ENCODE measurements around the gene FNDC10. TPM values are rescaled to one million over a fixed set of nuclear protein-coding genes. Genes with fewer than 3 reads are reported as not detected.
"Not testable (repeated sequence)": the region's sequence is repeated elsewhere in the genome, so short reads cannot be mapped to it uniquely, and the experiment has no call there.

The FNDC10 gene
- total RNA-seq, 1 donor from 2014 or later, result not detected

GRCh38 chr1:1558591-1558990, 41.3 kb downstream of the FNDC10 start:
- H3K9me3 ChIP-seq (ENCODE audit: control insufficient read depth in 3 of 3, low read length in 3 of 3), result no peaks in the 10 kb centered on the region
- H3K36me3 ChIP-seq (ENCODE audit: control insufficient read depth in 3 of 3, insufficient read depth in 3 of 3, low read length in 3 of 3), result peaks cover 24 to 31% (median 31%) of the 10 kb centered on the region in 3 donors

GRCh38 chr1:1557688-1558087, 42.2 kb downstream of the FNDC10 start:
- not testable (repeated sequence) for H3K9me3 ChIP-seq (ENCODE audit: control insufficient read depth in 3 of 3, low read length in 3 of 3); H3K27ac ChIP-seq (ENCODE audit: low read depth, low read length); H3K9ac ChIP-seq (ENCODE audit: low read depth in 1 of 3, low read length in 3 of 3); H3K27me3 ChIP-seq (ENCODE audit: control insufficient read depth in 3 of 3, insufficient read depth in 3 of 3, low read length in 3 of 3); H3K4me3 ChIP-seq (ENCODE audit: low read length in 3 of 3)
- peaks cover 20 to 26% (median 23%) of the 10 kb centered on the region in 3 donors for H3K36me3 ChIP-seq (ENCODE audit: control insufficient read depth in 3 of 3, insufficient read depth in 3 of 3, low read length in 3 of 3)
- peaks cover 11 to 28% (median 21%) of the 10 kb centered on the region in 3 donors for H3K4me1 ChIP-seq (ENCODE audit: control insufficient read depth in 3 of 3, insufficient read depth in 3 of 3, low read length in 3 of 3)

More at GRCh38 chr1:1558591-1558990, 41.3 kb downstream of the FNDC10 start:
- Histone ChIP-seq H3K4me3 (ENCODE audit: low read length in 3 of 3) (no peak overlapping the region), H3K4me1 (ENCODE audit: control insufficient read depth in 3 of 3, insufficient read depth in 3 of 3, low read length in 3 of 3) (peaks cover 11 to 28% (median 21%) of the 10 kb centered on the region in 3 donors), H3K9ac (ENCODE audit: low read depth in 1 of 3, low read length in 3 of 3) (no peak overlapping the region), H3K27me3 (ENCODE audit: control insufficient read depth in 3 of 3, insufficient read depth in 3 of 3, low read length in 3 of 3) (no peaks in the 10 kb centered on the region), H3K27ac (ENCODE audit: low read depth, low read length) (no peak overlapping the region)

- peaks cover 14 to 35% (median 26%) of the 10 kb centered on the region in 3 donors for H3K4me1 ChIP-seq (ENCODE audit: control insufficient read depth in 3 of 3, insufficient read depth in 3 of 3, low read length in 3 of 3)
- not testable (repeated sequence) for H3K4me3 ChIP-seq (ENCODE audit: low read length in 3 of 3); H3K9ac ChIP-seq (ENCODE audit: low read depth in 1 of 3, low read length in 3 of 3); H3K27ac ChIP-seq (ENCODE audit: low read depth, low read length); H3K9me3 ChIP-seq (ENCODE audit: control insufficient read depth in 3 of 3, low read length in 3 of 3); H3K27me3 ChIP-seq (ENCODE audit: control insufficient read depth in 3 of 3, insufficient read depth in 3 of 3, low read length in 3 of 3)
- peaks cover 14 to 19% (median 15%) of the 10 kb centered on the region in 3 donors for H3K36me3 ChIP-seq (ENCODE audit: control insufficient read depth in 3 of 3, insufficient read depth in 3 of 3, low read length in 3 of 3)
These were observed 43.0 kb downstream of the FNDC10 start for GRCh38 chr1:1556961-1557360.

GRCh38 chr1:1556505-1556904, 43.4 kb downstream of the FNDC10 start:
- peaks cover 11 to 14% (median 12%) of the 10 kb centered on the region in 3 donors for H3K36me3 ChIP-seq (ENCODE audit: control insufficient read depth in 3 of 3, insufficient read depth in 3 of 3, low read length in 3 of 3)
- H3K27ac ChIP-seq (ENCODE audit: low read depth, low read length), result no peak overlapping the region
- H3K9ac ChIP-seq (ENCODE audit: low read depth in 1 of 3, low read length in 3 of 3), result peak overlapping the region in 1 of 3 donors; percentile 8
- no peaks in the 10 kb centered on the region for H3K9me3 ChIP-seq (ENCODE audit: control insufficient read depth in 3 of 3, low read length in 3 of 3)
- H3K4me3 ChIP-seq (ENCODE audit: low read length in 3 of 3), result no peak overlapping the region
- H3K4me1 ChIP-seq (ENCODE audit: control insufficient read depth in 3 of 3, insufficient read depth in 3 of 3, low read length in 3 of 3), result peaks cover 15 to 40% (median 30%) of the 10 kb centered on the region in 3 donors
- no peaks in the 10 kb centered on the region for H3K27me3 ChIP-seq (ENCODE audit: control insufficient read depth in 3 of 3, insufficient read depth in 3 of 3, low read length in 3 of 3)

- H3K4me3 ChIP-seq (ENCODE audit: low read length in 3 of 3), result peak overlapping the region; percentile 7 to 60 (median 45)
- H3K4me1 ChIP-seq (ENCODE audit: control insufficient read depth in 3 of 3, insufficient read depth in 3 of 3, low read length in 3 of 3), result peaks cover 28 to 53% (median 42%) of the 10 kb centered on the region in 3 donors
- H3K27ac ChIP-seq (ENCODE audit: low read depth, low read length), result peak overlapping the region; percentile 68
- H3K36me3 ChIP-seq (ENCODE audit: control insufficient read depth in 3 of 3, insufficient read depth in 3 of 3, low read length in 3 of 3), result peaks cover 6% of the 10 kb centered on the region in 3 donors
- no peaks in the 10 kb centered on the region for H3K27me3 ChIP-seq (ENCODE audit: control insufficient read depth in 3 of 3, insufficient read depth in 3 of 3, low read length in 3 of 3)
- peak overlapping the region; percentile 11 to 82 (median 69) for H3K9ac ChIP-seq (ENCODE audit: low read depth in 1 of 3, low read length in 3 of 3)
- no peaks in the 10 kb centered on the region for H3K9me3 ChIP-seq (ENCODE audit: control insufficient read depth in 3 of 3, low read length in 3 of 3)
These were observed 44.7 kb downstream of the FNDC10 start for GRCh38 chr1:1554926-1555915.

GRCh38 chr1:1554550-1554925, 45.4 kb downstream of the FNDC10 start:
- no peaks in the 10 kb centered on the region for H3K9me3 ChIP-seq (ENCODE audit: control insufficient read depth in 3 of 3, low read length in 3 of 3)
- H3K4me3 ChIP-seq (ENCODE audit: low read length in 3 of 3), result peak overlapping the region in 2 of 3 donors; percentile 45 to 60
- peaks cover 28 to 54% (median 44%) of the 10 kb centered on the region in 3 donors for H3K4me1 ChIP-seq (ENCODE audit: control insufficient read depth in 3 of 3, insufficient read depth in 3 of 3, low read length in 3 of 3)
- H3K9ac ChIP-seq (ENCODE audit: low read depth in 1 of 3, low read length in 3 of 3), result peak overlapping the region in 2 of 3 donors; percentile 69 to 82
- H3K27me3 ChIP-seq (ENCODE audit: control insufficient read depth in 3 of 3, insufficient read depth in 3 of 3, low read length in 3 of 3), result no peaks in the 10 kb centered on the region
- peak overlapping the region; percentile 68 for H3K27ac ChIP-seq (ENCODE audit: low read depth, low read length)
- peaks cover 0 to 3% (median 2%) of the 10 kb centered on the region in 3 donors for H3K36me3 ChIP-seq (ENCODE audit: control insufficient read depth in 3 of 3, insufficient read depth in 3 of 3, low read length in 3 of 3)

- peak overlapping the region in 1 of 3 donors; percentile 82 for H3K9ac ChIP-seq (ENCODE audit: low read depth in 1 of 3, low read length in 3 of 3)
- H3K9me3 ChIP-seq (ENCODE audit: control insufficient read depth in 3 of 3, low read length in 3 of 3), result no peaks in the 10 kb centered on the region
- H3K4me1 ChIP-seq (ENCODE audit: control insufficient read depth in 3 of 3, insufficient read depth in 3 of 3, low read length in 3 of 3), result peaks cover 28 to 54% (median 44%) of the 10 kb centered on the region in 3 donors
- peak overlapping the region; percentile 68 for H3K27ac ChIP-seq (ENCODE audit: low read depth, low read length)
- no peak overlapping the region for H3K4me3 ChIP-seq (ENCODE audit: low read length in 3 of 3)
- no peaks in the 10 kb centered on the region for H3K27me3 ChIP-seq (ENCODE audit: control insufficient read depth in 3 of 3, insufficient read depth in 3 of 3, low read length in 3 of 3)
- peaks cover 0 to 2% (median under 1%) of the 10 kb centered on the region in 3 donors for H3K36me3 ChIP-seq (ENCODE audit: control insufficient read depth in 3 of 3, insufficient read depth in 3 of 3, low read length in 3 of 3)
These were observed 46.0 kb downstream of the FNDC10 start for GRCh38 chr1:1553821-1554494.

GRCh38 chr1:1552263-1552639, 47.7 kb downstream of the FNDC10 start:
- Histone ChIP-seq H3K4me1 (ENCODE audit: control insufficient read depth in 3 of 3, insufficient read depth in 3 of 3, low read length in 3 of 3) (peaks cover 28 to 54% (median 44%) of the 10 kb centered on the region in 3 donors), H3K27ac (ENCODE audit: low read depth, low read length) (no peak overlapping the region), H3K9ac (ENCODE audit: low read depth in 1 of 3, low read length in 3 of 3) (peak overlapping the region in 1 of 3 donors; percentile 33), H3K4me3 (ENCODE audit: low read length in 3 of 3) (no peak overlapping the region), H3K27me3 (ENCODE audit: control insufficient read depth in 3 of 3, insufficient read depth in 3 of 3, low read length in 3 of 3) (no peaks in the 10 kb centered on the region), H3K9me3 (ENCODE audit: control insufficient read depth in 3 of 3, low read length in 3 of 3) (no peaks in the 10 kb centered on the region), H3K36me3 (ENCODE audit: control insufficient read depth in 3 of 3, insufficient read depth in 3 of 3, low read length in 3 of 3) (peaks cover 0 to 6% (median 0%) of the 10 kb centered on the region in 3 donors)

GRCh38 chr1:1551524-1552262, 48.2 kb downstream of the FNDC10 start:
- Histone ChIP-seq H3K9me3 (ENCODE audit: control insufficient read depth in 3 of 3, low read length in 3 of 3) (no peaks in the 10 kb centered on the region), H3K4me1 (ENCODE audit: control insufficient read depth in 3 of 3, insufficient read depth in 3 of 3, low read length in 3 of 3) (peaks cover 28 to 52% (median 44%) of the 10 kb centered on the region in 3 donors), H3K9ac (ENCODE audit: low read depth in 1 of 3, low read length in 3 of 3) (peak overlapping the region in 2 of 3 donors; percentile 13 to 71)

More at GRCh38 chr1:1551524-1552262, 48.2 kb downstream of the FNDC10 start:
- Histone ChIP-seq H3K4me3 (ENCODE audit: low read length in 3 of 3) (no peak overlapping the region), H3K27me3 (ENCODE audit: control insufficient read depth in 3 of 3, insufficient read depth in 3 of 3, low read length in 3 of 3) (no peaks in the 10 kb centered on the region), H3K36me3 (ENCODE audit: control insufficient read depth in 3 of 3, insufficient read depth in 3 of 3, low read length in 3 of 3) (peaks cover 0 to 6% (median 3%) of the 10 kb centered on the region in 3 donors), H3K27ac (ENCODE audit: low read depth, low read length) (no peak overlapping the region)

All from skeletal muscle tissue (tissue), 4 donors.